Measurements from ENCODE around the gene EDDM3A. TPM values are rescaled to one million over a fixed set of nuclear protein-coding genes. Genes with fewer than 3 reads are reported as not detected.

The EDDM3A gene
- polyA plus RNA-seq, 3 donors: not detected

GRCh38 chr14:20769421-20769820, 23.7 kb downstream of the EDDM3A start:
- intact Hi-C loops (cut with micrococcal nuclease): no loop called here
- H3K27ac ChIP-seq (ENCODE audit: low read depth in 1 of 2, low read length in 2 of 2): no peak overlapping the region
- H3K9ac ChIP-seq (ENCODE audit: insufficient read depth, low read length, poor library complexity, severe bottlenecking): no peak overlapping the region
- Mint-ChIP-seq H3K27ac (no peak overlapping the region), H3K36me3 (no peaks in the 10 kb centered on the region), H3K4me3 (no peak overlapping the region), H3K9me3 (no peaks in the 10 kb centered on the region), H3K4me1 (peaks cover 20% of the 10 kb centered on the region), H3K27me3 (ENCODE audit: low read depth in 3 of 3) (peaks cover 0 to 2% (median 0%) of the 10 kb centered on the region in 3 donors)
- WGBS (ENCODE audit: insufficient coverage): no CpG with 5 or more reads among the region's 3 CpGs
- DNase-seq: peak in 2 of 3 donors; percentile 23 to 41
- H2AFZ ChIP-seq (ENCODE audit: insufficient read depth, low read depth, low read length, poor library complexity, severe bottlenecking): no peak overlapping the region
- peaks cover 9 to 23% of the 10 kb centered on the region in 2 donors for H3K4me1 ChIP-seq (ENCODE audit: control insufficient read depth in 1 of 2, insufficient read depth in 2 of 2, low read length in 2 of 2)
- H3K4me2 ChIP-seq (replicated peaks; ENCODE audit: extremely low read depth, low read length, poor library complexity, severe bottlenecking): no peak overlapping the region
- no peaks in the 10 kb centered on the region for H3K79me2 ChIP-seq (ENCODE audit: insufficient read depth, low read length)
- no peaks in the 10 kb centered on the region for H4K20me1 ChIP-seq (ENCODE audit: insufficient read depth, low read length)
- no peaks in the 10 kb centered on the region for H3K36me3 ChIP-seq (replicated peaks in 1 of 2; ENCODE audit: control insufficient read depth in 1 of 2, insufficient read depth in 2 of 2, low read length in 2 of 2)
- H3K9me3 ChIP-seq (replicated peaks in 1 of 2; ENCODE audit: control insufficient read depth in 1 of 2, insufficient read depth in 1 of 2, low read length in 2 of 2): no peaks in the 10 kb centered on the region
- TF ChIP-seq CTCF (IDR thresholded peaks at IDR 0.05): no peak
- H3K4me3 ChIP-seq (replicated peaks in 1 of 3; ENCODE audit: low read depth in 2 of 3, low read length in 3 of 3): no peak overlapping the region
- no peaks in the 10 kb centered on the region for H3K27me3 ChIP-seq (ENCODE audit: control insufficient read depth in 2 of 2, insufficient read depth in 2 of 2, low read length in 2 of 2)

- WGBS (ENCODE audit: insufficient coverage): 90% methylated on average over 2 of the region's 3 CpGs
- TF ChIP-seq CTCF (IDR thresholded peaks at IDR 0.05): no peak
- no peak for DNase-seq
Measured at GRCh38 chr14:20772650-20773049, 27.0 kb downstream of the EDDM3A start.

More at GRCh38 chr14:20772650-20773049, 27.0 kb downstream of the EDDM3A start:
- H3K27ac ChIP-seq (ENCODE audit: low read depth in 1 of 2, low read length in 2 of 2): no peak overlapping the region
- no peaks in the 10 kb centered on the region for H3K9me3 ChIP-seq (replicated peaks in 1 of 2; ENCODE audit: control insufficient read depth in 1 of 2, insufficient read depth in 1 of 2, low read length in 2 of 2)
- peaks cover 0 to 1% (median 0%) of the 10 kb centered on the region in 3 donors for H3K27me3 Mint-ChIP-seq (ENCODE audit: low read depth in 3 of 3)
- H3K27ac Mint-ChIP-seq: no peak overlapping the region
- no peak overlapping the region for H2AFZ ChIP-seq (ENCODE audit: insufficient read depth, low read depth, low read length, poor library complexity, severe bottlenecking)
- H3K27me3 ChIP-seq (ENCODE audit: control insufficient read depth in 2 of 2, insufficient read depth in 2 of 2, low read length in 2 of 2): no peaks in the 10 kb centered on the region
- H3K9ac ChIP-seq (ENCODE audit: insufficient read depth, low read length, poor library complexity, severe bottlenecking): no peak overlapping the region
- H4K20me1 ChIP-seq (ENCODE audit: insufficient read depth, low read length): no peaks in the 10 kb centered on the region
- H3K4me3 Mint-ChIP-seq: no peak overlapping the region
- H3K36me3 Mint-ChIP-seq: no peaks in the 10 kb centered on the region
- H3K4me1 Mint-ChIP-seq: peaks cover 25% of the 10 kb centered on the region
- H3K36me3 ChIP-seq (replicated peaks in 1 of 2; ENCODE audit: control insufficient read depth in 1 of 2, insufficient read depth in 2 of 2, low read length in 2 of 2): no peaks in the 10 kb centered on the region
- intact Hi-C loops (cut with micrococcal nuclease): loop anchor here in 1 of 2 donors (5.0 kb wide), 1 partner anchor 40 kb away; no protein-coding TSS in a partner anchor
- H3K4me3 ChIP-seq (replicated peaks in 1 of 3; ENCODE audit: low read depth in 2 of 3, low read length in 3 of 3): no peak overlapping the region
- peaks cover 9 to 23% of the 10 kb centered on the region in 2 donors for H3K4me1 ChIP-seq (ENCODE audit: control insufficient read depth in 1 of 2, insufficient read depth in 2 of 2, low read length in 2 of 2)
- H3K4me2 ChIP-seq (replicated peaks; ENCODE audit: extremely low read depth, low read length, poor library complexity, severe bottlenecking): no peak overlapping the region
- no peaks in the 10 kb centered on the region for H3K79me2 ChIP-seq (ENCODE audit: insufficient read depth, low read length)
- no peaks in the 10 kb centered on the region for H3K9me3 Mint-ChIP-seq

Data from CD14-positive monocyte (primary cell).